Caco-2 (cell line): ENCODE data around the gene KLHL42. TPM values are rescaled to one million over a fixed set of nuclear protein-coding genes. Genes with fewer than 3 reads are reported as not detected.

ENCODE experiments used
- BruUV-seq: library from RNA; stranded (reverse); fragments of 400-500 nt; replicated peaks from 2 replicates; lab custom pipeline; 2021; lab: Mats Ljungman, UMichigan
- CTCF ChIA-PET: fragments of 300-600 bp; sonication (Branson Sonifier 250); formaldehyde crosslinking; loops from one replicate; lab custom pipeline; 2022; ENCODE audit warnings: antibody characterized with exemption; lab: Charles Lee
- POLR2A ChIA-PET: fragments of 300-600 bp; sonication (Branson Sonifier 250); formaldehyde crosslinking; loops from one replicate; lab custom pipeline; 2022; ENCODE audit warnings: antibody characterized with exemption; lab: Charles Lee
- DNase-seq, 2 experiments: peaks; one replicate each; pipeline versions ENCODE4 v3.0.0 to v3.0.0-alpha.2; 2020 to 2022
- H3K27me3 ChIP-seq: replicated peaks from 2 replicates; pipeline ENCODE4 v1.6.0; 2011; ENCODE audit warnings: low read length; ENCODE audit not compliant: control insufficient read depth, insufficient read depth
- H3K36me3 ChIP-seq: 2 replicates; pipeline ENCODE4 v1.5.1; 2011; ENCODE audit warnings: low read length; ENCODE audit not compliant: control insufficient read depth, insufficient read depth
- H3K4me1 ChIP-seq: fragments of 250-450 bp; sonication (Bioruptor Pico); 2 replicates; pipeline ENCODE4 v1.5.1; 2020; ENCODE audit warnings: mild to moderate bottlenecking
- H3K4me3 ChIP-seq: 2 replicates; pipeline ENCODE4 v1.5.1; 2011; ENCODE audit warnings: low read depth, mild to moderate bottlenecking, control low read depth, low read length
- H3K9me3 ChIP-seq: fragments of 250-450 bp; sonication (Bioruptor Pico); 2 replicates; pipeline ENCODE4 v1.5.1; 2020; ENCODE audit warnings: mild to moderate bottlenecking, moderate library complexity
- H3K27ac Mint-ChIP-seq: one replicate; pipeline ENCODE4 v1.8.0; 2022; ENCODE audit warnings: mixed read lengths; ENCODE audit not compliant: unreplicated experiment
- H3K27me3 Mint-ChIP-seq: one replicate; pipeline ENCODE4 v1.8.0; 2022; ENCODE audit warnings: mixed read lengths; ENCODE audit not compliant: insufficient read depth, unreplicated experiment
- H3K36me3 Mint-ChIP-seq: one replicate; pipeline ENCODE4 v1.8.0; 2022; ENCODE audit warnings: mild to moderate bottlenecking, mixed read lengths; ENCODE audit not compliant: insufficient read depth, unreplicated experiment
- H3K4me1 Mint-ChIP-seq: one replicate; pipeline ENCODE4 v1.8.0; 2022; ENCODE audit warnings: low read depth, mixed read lengths; ENCODE audit not compliant: unreplicated experiment
- H3K4me3 Mint-ChIP-seq: one replicate; pipeline ENCODE4 v1.8.0; 2022; ENCODE audit warnings: mild to moderate bottlenecking, moderate library complexity, mixed read lengths; ENCODE audit not compliant: unreplicated experiment
- H3K9me3 Mint-ChIP-seq: one replicate; pipeline ENCODE4 v1.8.0; 2022; ENCODE audit warnings: mixed read lengths; ENCODE audit not compliant: unreplicated experiment
- intact Hi-C: fragments of 100-400 bp; cut with micrococcal nuclease; formaldehyde crosslinking; loops from one replicate; pipeline ENCODE4 v1.10.0; 2022; ENCODE audit not compliant: unreplicated experiment
- total RNA-seq: library from RNA; stranded (reverse); gene quantifications from 2 replicates; pipeline ENCODE4 v1.2.3, GENCODE V29; 2022
- TF ChIP-seq, protein P1 (sequence below), 2 experiments: fragments of 200-600 bp in 1 of 2; IDR thresholded peaks; 1 replicate in 1 of 2; 2 replicates in 1 of 2; pipeline versions ENCODE4 v1.5.1 to v1.8.0; 2011 to 2022; ENCODE audit warnings: antibody characterized with exemption in 1 of 2, control low read depth in 1 of 2, inconsistent platforms in 1 of 2, low read depth in 1 of 2, low read length in 1 of 2, mild to moderate bottlenecking in 1 of 2, moderate library complexity in 1 of 2; ENCODE audit not compliant: insufficient read depth in 1 of 2, severe bottlenecking in 1 of 2, unreplicated experiment in 1 of 2

The KLHL42 gene
- total RNA-seq, 1 experiment from 2014 or later: 36.5 TPM

DNA sequence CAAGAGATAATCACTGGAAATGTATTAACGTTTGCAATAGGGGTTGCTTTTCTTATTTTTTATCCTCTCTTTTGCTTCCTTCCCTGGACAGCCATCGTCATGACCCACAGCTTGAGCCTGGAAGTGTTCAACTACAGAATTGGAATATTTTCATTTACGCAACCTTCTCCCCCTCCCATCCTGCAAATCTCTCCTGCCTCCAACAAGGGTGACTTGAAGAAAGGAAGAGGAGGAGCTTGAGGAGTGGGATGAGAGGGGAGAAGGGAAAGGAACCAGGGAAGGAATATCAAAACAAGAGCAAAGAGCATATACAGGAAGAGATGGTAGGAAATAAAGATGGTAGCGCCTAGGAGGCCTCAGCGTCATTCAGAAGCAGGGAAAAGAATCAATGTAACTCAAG is 1.6 kb downstream of the KLHL42 start:
- intact Hi-C loops: loop anchor here (1.0 to 2.0 kb wide), 4 partner anchors 39 to 159 kb away; no protein-coding TSS in a partner anchor
- BruUV-seq: TSS peak; percentile 30
- peak overlapping the region; percentile 83 for H3K4me3 Mint-ChIP-seq
- Histone ChIP-seq H3K4me1 (0 out of 2 replicates have a peak, but pooled peaks cover 3% of the 10 kb centered on the region), H3K9me3 (no peaks in the 10 kb centered on the region), H3K36me3 (no peaks in the 10 kb centered on the region), H3K4me3 (no peak overlapping the region), H3K27me3 (no peaks in the 10 kb centered on the region)
- H3K27me3 Mint-ChIP-seq: no peaks in the 10 kb centered on the region
- peaks cover 26% of the 10 kb centered on the region for H3K4me1 Mint-ChIP-seq
- peaks cover 35% of the 10 kb centered on the region for H3K36me3 Mint-ChIP-seq
- no peak overlapping the region for H3K27ac Mint-ChIP-seq
- POLR2A ChIA-PET: no interaction called here
- no peak for DNase-seq
- CTCF ChIA-PET: no interaction called here
- TF ChIP-seq, protein P1, sequence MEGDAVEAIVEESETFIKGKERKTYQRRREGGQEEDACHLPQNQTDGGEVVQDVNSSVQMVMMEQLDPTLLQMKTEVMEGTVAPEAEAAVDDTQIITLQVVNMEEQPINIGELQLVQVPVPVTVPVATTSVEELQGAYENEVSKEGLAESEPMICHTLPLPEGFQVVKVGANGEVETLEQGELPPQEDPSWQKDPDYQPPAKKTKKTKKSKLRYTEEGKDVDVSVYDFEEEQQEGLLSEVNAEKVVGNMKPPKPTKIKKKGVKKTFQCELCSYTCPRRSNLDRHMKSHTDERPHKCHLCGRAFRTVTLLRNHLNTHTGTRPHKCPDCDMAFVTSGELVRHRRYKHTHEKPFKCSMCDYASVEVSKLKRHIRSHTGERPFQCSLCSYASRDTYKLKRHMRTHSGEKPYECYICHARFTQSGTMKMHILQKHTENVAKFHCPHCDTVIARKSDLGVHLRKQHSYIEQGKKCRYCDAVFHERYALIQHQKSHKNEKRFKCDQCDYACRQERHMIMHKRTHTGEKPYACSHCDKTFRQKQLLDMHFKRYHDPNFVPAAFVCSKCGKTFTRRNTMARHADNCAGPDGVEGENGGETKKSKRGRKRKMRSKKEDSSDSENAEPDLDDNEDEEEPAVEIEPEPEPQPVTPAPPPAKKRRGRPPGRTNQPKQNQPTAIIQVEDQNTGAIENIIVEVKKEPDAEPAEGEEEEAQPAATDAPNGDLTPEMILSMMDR (IDR thresholded peaks at IDR 0.05; ENCODE audit: insufficient read depth in 1 of 2, low read depth in 1 of 2, low read length in 1 of 2, severe bottlenecking in 1 of 2, unreplicated experiment in 1 of 2): no peak
- no peaks in the 10 kb centered on the region for H3K9me3 Mint-ChIP-seq

DNA sequence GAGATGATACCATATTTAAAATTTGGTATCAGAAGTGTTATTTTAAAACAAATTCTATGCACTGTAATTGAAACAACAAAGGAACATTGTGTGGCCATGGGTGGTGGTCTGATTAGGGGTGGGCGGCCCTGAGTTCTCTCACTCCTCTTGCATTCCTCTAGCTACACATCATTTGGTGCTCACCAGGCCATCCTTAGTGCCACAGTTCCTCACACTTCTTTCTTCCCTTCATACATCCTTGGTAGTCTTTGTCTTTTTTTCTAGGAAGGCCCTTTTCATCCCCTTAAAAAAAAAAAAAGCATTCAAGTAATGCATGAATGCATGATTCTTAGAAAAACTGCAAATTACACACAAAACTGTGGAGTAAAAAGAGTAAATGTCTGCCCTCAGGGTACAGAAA is 2.4 kb downstream of the KLHL42 start:
- no peak overlapping the region for H3K4me3 ChIP-seq

DNA sequence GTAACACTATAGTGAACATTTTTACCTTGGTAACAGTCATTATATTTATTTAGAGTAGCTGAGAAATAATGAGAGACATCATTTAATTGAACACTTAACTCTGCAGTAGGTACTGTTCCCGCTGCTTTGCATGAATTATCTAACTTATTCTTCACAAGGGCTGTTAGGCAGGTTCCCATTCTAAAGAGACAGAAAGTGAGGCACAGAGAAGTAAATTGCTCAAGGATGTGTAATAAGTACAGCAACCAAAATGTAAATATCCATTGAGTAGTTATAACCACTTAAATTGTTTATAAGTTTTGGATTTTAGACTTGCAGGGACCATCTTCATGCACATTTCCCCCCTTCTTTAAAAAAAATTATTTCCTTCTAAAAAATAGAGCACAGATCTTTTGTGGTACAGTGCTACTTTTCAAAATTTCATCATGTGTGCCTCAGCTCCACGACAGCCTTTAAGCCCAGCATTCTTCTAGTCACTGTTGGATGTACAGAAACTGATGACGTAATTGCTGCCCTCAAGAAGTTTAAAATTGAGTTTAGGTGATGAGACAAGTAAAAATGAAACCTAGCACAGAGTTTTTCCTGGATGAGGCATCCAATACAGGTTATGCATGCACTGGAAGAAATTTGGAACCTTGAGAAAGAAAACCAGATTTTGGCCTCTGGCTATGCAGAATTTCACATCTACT is 6.0 kb downstream of the KLHL42 start:
- Mint-ChIP-seq H3K36me3 (peaks cover 49% of the 10 kb centered on the region), H3K4me3 (no peak overlapping the region), H3K9me3 (no peaks in the 10 kb centered on the region), H3K27me3 (no peaks in the 10 kb centered on the region), H3K4me1 (peaks cover 14% of the 10 kb centered on the region), H3K27ac (no peak overlapping the region)
- Histone ChIP-seq H3K4me3 (no peak overlapping the region), H3K9me3 (no peaks in the 10 kb centered on the region), H3K4me1 (0 out of 2 replicates have a peak, but pooled peaks cover 3% of the 10 kb centered on the region), H3K27me3 (no peaks in the 10 kb centered on the region), H3K36me3 (no peaks in the 10 kb centered on the region)
- CTCF ChIA-PET: no interaction called here
- TF ChIP-seq, protein P1 (IDR thresholded peaks at IDR 0.05; ENCODE audit: insufficient read depth in 1 of 2, low read depth in 1 of 2, low read length in 1 of 2, severe bottlenecking in 1 of 2, unreplicated experiment in 1 of 2): no peak
- intact Hi-C loops: no loop called here
- POLR2A ChIA-PET: interaction anchor here (0.6 kb wide), 1 partner anchor 11 kb away, joined by 3 read pairs; no protein-coding TSS in a partner anchor
- no TSS peak for BruUV-seq
- no peak for DNase-seq

More for the DNA sequence above, 2.4 kb downstream of the KLHL42 start:
- H3K9me3 Mint-ChIP-seq: no peaks in the 10 kb centered on the region
- ChIA-PET POLR2A (no interaction called here), CTCF (no interaction called here)
- H3K9me3 ChIP-seq: no peaks in the 10 kb centered on the region
- H3K4me1 ChIP-seq: 0 out of 2 replicates have a peak, but pooled peaks cover 3% of the 10 kb centered on the region
- no peak for DNase-seq
- no peak overlapping the region for H3K27ac Mint-ChIP-seq
- peaks cover 41% of the 10 kb centered on the region for H3K36me3 Mint-ChIP-seq
- H3K27me3 Mint-ChIP-seq: no peaks in the 10 kb centered on the region
- TF ChIP-seq, protein P1 (IDR thresholded peaks at IDR 0.05; ENCODE audit: insufficient read depth in 1 of 2, low read depth in 1 of 2, low read length in 1 of 2, severe bottlenecking in 1 of 2, unreplicated experiment in 1 of 2): no peak
- no peaks in the 10 kb centered on the region for H3K27me3 ChIP-seq
- no peaks in the 10 kb centered on the region for H3K36me3 ChIP-seq
- no peak overlapping the region for H3K4me3 Mint-ChIP-seq
- intact Hi-C loops: no loop called here
- BruUV-seq: no TSS peak
- peaks cover 26% of the 10 kb centered on the region for H3K4me1 Mint-ChIP-seq
